NT2/D1 (cell line): ENCODE measurements around the gene SLC9B2.

ENCODE experiments used
- SUZ12 ChIP-seq: IDR thresholded peaks from 2 replicates; pipeline ENCODE4 v1.6.1; 2011; ENCODE audit not compliant: insufficient read length, insufficient read depth; ENCODE audit errors: extremely low read depth
- YY1 ChIP-seq: IDR thresholded peaks from 2 replicates; pipeline ENCODE4 v1.6.1; 2011; ENCODE audit not compliant: insufficient read length, insufficient read depth
- ZNF274 ChIP-seq: IDR thresholded peaks from 2 replicates; pipeline ENCODE4 v1.6.1; 2011; ENCODE audit warnings: mild to moderate bottlenecking, low read depth, low read length

- TF ChIP-seq YY1 (no peak), ZNF274 (no peak), SUZ12 (no peak)
These were observed 74.0 kb downstream of the SLC9B2 start for GRCh38 chr4:103002551-103002950.
